HG03196 (cell line): ENCODE data around the gene PDE11A.
"Not testable (repeated sequence)": the region's sequence is repeated elsewhere in the genome, so short reads cannot be mapped to it uniquely, and the experiment has no call there.

ENCODE experiments used
- ATAC-seq: cut with Tn5 transposase; IDR thresholded peaks from one replicate; pipeline ENCODE4 v1.9.1; 2021; ENCODE audit not compliant: unreplicated experiment

Gene PDE11A

DNA sequence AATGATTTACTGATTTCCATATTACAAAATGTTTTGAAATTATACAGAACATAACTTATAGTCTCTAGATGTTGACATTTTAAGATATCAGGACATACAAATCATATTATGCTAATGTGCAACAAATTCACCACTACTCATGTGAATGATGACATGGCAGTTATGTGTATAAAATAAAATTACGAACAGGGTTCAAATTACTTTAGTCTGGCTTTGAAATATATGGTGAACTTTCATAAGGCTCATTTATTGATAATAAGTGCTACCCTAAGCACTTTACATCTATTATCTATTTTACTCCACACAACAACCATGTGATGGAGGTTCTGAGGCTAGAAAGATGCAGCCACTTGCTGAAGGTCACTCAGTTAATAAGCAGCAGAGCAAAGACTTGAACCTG lies 62.8 kb downstream of the PDE11A start:
- no peak for ATAC-seq

DNA sequence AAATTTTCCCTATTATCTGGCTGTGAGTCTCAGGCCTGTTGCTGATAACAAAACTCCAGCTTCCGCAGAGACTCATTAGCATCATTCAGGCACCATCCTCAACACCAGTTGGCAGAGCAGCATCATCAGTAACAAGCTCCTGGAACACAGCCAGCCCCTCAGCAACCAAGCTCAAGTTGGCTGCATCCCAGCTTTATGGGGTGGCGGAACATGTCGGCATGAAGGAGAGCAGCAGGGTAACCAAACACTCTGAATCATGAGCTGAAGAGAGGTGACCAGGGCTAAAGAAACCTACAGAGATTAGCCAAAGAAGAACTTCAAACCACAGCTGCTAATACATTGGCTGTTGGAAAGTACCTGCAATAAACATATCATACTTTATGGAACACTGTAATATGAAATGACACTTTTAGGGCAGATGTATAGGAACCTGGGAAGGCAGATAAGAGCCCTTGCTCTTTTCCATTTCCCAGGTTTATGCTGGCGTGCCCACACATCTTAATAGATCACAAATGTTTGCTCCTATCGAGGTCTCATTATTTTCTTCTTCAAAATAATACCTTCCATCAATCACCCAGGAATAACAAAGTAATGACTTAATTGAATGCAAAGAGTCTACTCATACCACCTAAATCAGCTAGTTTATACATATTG lies 63.8 kb downstream of the PDE11A start:
- ATAC-seq = no peak

DNA sequence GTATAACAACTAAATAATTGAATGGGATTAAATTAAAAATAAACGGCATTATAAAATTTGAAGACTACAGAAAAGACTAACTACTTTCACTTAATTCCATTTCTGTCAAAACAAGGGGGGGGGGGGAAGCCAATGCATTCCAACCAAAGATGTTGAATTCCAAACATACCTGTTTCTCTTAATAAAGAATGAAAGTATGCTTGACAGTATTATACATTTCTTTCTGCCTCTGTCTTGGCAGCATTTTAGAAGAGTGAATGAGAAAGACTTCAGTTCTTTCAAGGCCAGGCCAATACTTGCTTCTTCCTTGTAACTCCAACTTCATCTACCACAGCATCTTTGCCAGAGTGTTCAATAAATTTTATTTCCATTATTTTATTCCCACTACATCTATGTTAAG lies 65.9 kb downstream of the PDE11A start:
- ATAC-seq = no peak

DNA sequence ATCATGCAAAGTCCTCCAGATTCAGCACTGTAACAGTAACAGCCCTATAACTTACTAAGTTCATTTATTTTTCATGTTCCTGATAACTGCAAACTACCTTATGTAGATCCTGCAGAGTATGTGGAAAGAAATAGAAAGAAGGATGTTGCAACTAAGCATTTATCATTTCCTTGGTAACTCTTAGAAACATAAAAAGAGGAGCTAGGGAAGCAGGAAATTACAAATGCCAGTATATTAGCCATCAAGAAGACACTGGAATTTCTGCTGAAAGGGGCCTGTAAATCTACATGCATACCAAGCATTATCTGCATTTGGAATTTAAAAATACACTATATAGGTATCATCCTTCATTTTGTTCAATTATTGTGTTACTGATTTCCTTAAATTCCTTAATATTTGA lies 66.8 kb downstream of the PDE11A start:
- no peak for ATAC-seq

DNA sequence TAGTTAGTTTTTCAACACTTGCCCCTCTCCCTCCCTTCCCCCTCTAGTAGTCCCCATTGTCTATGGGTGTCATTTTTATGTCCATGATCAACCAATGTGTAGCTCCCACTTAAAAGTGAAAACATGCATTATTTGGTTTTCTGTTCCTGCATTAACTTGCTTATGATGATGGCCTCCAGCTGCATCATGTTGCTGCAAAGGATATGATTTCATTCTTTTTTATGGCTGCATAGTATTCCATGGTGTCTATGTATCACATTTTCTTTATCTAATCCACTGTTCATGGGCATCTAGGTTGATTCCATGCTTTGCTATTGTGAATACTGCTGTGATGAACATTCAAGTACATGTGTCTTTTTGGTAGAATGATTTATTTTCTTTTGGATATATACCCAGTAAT lies 70.5 kb downstream of the PDE11A start:
- ATAC-seq = no peak

DNA sequence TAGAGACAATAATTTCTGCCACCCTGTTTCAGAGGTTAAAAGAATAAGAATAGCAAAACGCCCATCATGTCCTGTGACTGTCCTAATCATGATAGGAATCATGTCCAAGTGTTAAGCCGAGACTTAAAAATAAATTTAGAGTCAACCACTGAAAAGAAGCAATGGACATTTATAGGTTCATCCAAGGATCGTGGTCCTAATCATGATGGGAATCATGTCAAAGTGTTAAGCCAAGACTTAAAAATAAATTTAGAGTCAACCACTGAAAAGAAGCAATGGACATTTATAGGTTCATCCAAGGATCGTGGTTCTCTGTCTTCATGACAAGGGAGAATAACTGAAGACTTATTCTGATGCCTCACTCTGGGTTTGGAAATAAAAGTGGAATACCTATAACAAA lies 73.6 kb downstream of the PDE11A start:
- ATAC-seq = no peak

DNA sequence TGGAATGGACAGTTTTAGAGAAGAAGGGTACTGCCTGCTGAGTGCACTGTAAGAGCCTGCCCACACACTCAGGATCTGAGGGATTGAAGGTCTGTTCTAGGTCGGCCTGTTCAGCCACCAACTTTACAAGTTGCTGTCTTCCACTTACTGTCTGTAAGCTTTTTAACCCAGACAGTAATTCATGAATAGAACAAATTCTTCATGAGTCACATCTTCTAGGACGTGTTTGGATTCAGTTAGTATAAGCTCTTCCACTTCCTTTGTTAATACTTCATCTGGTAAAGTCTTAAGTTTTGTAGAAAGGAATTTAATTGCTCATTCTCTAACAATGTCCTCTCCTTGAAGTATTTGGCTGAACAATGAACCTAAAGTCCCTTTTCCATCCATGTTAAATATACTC lies 74.6 kb downstream of the PDE11A start:
- no peak for ATAC-seq

DNA sequence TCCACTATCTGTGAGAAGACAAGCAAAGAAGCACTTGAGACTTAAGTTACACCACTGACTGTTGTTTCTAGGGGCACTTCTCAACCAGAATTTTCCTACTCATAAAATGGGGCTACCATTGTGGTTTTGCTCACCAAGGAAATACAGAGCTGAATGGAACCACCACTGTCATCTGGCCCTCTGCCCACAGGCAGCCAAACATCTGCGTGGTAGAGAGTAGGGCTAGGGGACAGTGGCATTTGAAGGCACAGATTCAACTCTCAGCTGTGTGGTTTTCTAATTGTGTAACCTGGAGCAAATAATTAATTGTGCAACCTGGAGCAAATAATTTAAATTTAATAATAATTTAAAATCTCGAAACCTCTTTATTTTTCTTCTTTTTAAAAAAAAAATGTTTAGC lies 79.6 kb downstream of the PDE11A start:
- no peak for ATAC-seq

DNA sequence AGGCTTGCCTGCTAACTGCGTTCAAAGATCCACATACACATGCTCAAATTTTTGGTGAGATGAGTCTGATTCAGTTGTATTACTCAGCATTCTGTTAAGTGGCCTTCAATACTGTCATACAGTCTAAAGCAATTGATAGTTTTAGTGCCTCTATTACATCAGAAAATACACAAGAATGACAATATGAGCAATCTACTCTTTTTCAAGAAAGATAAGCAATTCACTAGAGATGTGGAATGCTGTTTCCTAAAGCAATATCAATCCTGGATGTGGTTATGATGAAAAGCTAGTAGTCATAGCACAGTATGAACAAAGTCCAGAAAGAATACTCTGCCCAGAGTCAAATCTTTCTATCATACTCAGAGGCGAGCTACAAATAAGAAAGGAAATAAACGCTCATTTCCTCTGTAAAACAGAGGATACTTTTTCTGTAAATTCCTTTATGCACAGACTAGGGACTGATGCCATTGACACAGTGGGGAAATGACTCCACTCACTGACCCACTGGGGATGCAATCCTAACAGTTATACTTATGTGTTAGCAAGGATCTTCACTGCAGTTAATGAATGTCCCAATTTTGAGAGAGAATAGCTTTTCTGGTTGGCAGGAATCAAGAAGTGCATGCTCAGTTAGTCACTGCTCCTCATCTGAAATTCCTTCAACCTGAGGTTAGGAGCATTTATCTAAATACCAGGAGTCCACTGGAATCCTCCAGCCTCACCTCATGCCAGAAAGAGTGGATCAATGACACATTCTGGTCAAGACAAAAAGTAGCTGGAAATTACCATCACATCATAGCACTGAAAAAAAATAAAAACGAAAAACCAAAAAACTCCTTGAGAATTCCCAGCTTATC lies 83.3 kb downstream of the PDE11A start:
- no peak for ATAC-seq

DNA sequence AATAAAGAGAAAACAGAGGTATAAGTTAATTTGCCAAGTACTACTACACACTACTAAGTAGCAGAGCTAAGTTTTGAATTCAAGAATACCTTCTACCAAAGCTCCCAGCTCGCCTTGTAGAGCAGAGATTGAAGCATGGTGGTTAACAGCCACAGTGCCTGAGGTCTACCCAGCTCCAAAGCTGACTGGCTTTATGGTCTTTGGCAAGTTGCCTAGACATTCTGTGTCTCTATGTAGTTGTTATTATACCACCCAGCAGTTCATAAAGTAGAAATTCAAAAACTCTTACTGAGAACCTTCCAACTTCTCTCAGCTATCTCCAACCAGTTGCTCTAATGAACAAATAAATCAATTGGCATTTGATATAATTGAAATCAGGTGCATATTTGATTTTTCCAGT lies 87.8 kb downstream of the PDE11A start:
- no peak for ATAC-seq

DNA sequence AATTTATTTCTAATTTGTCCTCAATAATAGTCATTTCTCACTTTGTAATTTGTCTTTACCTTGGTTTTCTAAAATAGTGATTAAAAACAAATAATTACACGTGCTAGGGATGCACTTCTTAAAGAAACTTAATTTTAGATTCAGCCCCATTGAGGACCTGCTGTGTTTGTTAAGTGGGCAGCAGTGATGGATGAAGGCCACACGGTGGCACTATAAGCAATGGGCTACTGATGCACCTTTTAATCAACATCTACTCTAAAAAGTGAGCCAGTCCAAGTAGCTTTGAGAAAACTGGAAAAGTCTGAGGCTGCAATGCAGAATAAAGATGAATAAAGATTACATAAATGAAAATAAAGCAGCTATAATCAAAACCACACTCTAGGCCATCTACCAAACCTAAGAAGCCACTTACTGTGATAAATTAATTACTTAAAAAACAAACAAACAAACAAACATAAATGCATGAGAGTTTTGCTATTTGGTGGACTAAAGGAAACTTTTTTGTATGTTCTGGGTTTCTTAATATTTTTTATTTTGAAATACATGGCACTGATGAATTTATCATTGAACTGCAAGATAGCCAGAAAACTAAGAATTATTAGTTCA lies 89.3 kb downstream of the PDE11A start:
- ATAC-seq = no peak

DNA sequence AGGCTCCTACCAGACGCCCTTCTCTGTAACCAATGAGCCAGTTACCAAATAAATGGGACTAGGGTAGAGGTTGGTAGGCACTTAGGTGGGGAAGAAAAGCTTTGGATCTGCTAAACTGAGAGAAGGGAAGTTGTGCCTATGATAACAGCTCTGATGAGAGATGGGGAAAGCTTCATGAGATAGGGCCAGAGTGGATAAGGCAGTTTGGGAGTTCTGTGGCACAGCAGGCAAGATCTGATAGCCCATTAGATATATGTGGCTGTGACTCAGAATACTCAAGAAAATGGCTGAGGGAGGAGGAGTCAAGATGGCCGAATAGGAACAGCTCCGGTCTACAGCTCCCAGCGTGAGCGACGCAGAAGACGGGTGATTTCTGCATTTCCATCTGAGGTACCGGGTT lies 99.8 kb downstream of the PDE11A start:
- no peak for ATAC-seq

DNA sequence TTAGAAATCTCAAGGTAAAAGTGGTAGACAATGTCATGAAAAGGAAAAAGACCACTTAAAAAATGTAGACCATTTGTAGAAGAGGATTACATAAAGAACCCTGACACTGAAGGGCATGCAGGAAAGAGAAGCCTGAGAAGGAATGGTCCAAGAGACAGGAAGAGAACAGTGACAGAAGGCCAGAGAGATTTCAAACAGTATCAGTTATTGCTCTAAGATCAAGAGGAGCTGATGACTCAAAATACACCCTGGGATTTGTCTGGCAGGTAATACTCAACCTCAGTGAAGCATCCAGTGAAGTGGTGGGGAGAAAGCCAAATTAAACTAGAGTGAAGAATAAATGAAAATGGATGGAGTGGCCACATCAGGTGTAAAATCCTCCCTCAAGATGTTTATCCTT lies 100.5 kb downstream of the PDE11A start:
- no peak for ATAC-seq

DNA sequence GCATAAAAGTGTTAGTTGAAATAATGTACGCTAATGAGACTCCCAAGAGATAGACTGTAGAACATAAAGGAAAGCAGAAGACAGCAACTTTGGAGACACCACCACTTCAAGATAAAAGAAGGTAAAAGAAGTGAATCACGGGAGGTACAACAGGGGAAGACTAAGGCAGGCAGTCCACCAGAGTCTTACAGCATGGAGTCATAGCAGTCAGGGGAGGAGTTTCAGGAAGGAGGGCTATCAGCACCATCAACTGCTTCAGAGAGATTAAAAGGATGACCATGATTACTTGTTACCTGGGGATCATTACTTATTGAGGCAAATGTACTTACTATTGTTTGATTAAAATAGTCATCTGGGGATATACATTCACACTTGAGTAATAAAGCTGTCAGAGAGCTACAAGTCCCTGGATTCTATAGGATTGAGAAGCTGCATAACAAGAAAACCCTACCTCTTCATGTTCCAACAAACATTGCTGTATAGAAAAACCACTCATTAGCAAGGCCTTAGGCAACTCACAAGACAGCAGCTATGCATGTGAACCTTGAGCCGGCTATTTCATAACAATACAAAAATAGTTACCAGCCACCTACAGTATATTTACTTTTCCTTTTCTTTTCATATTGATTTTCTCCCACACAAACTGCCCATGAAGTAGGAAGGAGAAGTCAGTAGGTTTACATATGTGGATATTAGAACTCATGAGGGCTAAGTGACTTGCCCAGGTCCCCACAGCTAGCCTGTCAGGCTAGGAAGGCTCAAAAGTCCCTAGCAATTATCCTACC lies 101.7 kb downstream of the PDE11A start:
- ATAC-seq = no peak

DNA sequence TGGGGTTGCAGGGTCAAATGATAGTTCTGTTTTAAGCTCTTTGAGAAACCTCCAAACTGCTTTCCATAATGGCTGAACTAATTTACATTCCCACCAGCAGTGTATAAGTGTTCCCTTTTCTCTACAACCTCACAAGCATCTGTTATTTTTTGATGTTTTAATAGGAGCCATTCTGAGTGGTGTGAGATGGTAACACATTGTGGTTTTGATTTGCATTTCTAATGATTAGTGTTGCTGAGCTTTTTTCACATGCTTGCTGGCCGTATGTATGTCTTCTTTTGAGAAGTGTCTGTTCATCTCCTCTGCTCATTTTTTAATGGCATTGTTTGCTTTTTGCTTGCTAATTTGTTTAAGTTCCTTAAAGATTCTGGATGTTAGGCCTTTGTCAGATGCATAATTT lies 107.7 kb downstream of the PDE11A start:
- no peak for ATAC-seq

DNA sequence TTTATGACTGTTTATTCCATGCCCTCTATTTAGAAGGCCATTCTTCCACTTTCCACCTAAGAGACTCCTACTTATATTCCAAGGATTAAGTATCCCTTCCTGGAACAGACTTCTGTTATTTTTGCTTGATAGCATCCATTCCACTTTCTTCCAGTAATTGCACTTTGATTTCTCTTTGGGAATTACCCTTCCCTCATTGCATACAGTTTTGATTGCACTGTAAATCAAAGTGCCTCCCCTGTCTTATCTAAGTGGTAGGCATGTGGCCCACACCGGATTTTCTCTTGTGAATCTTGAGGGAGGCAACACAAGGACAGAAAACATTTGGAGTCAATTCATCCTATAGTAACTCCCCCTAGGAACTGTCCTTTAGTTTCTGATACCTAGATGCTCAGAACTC lies 120.4 kb downstream of the PDE11A start:
- no peak for ATAC-seq

DNA sequence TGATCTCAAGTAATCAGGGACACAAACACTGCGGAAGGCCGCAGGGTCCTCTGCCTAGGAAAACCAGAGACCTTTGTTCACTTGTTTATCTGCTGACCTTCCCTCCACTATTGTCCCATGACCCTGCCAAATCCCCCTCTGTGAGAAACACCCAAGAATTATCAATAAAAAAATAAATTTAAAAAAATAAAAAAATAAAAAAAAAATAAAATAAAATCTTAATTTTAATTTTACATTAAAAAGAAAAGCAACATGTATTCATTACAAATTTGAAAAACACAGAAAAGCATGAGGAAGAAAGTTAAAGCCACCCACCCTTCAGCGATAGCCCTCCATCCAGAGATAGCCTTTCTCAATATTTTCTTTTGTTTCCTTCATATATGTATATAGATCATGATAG lies 125.0 kb downstream of the PDE11A start:
- not testable (repeated sequence) for ATAC-seq

DNA sequence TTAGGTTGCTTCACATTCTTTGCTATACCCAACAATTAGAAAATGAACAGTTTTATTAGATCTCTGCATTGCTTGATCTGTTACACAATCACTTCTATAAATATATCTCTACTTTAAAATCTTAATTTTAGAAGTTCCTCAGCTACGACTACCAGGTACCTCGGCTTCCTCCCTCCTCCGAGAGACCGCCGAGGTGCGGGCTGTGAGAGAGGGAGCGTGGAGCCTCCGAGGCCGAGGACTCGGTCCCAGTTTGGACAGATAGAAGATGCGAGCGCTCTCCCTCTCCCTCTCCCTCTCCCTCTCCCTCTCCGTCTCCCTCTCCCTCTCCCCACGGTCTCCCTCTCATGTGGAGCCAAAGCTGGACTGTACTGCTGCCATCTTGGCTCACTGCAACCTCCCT lies 128.0 kb downstream of the PDE11A start:
- not testable (repeated sequence) for ATAC-seq

DNA sequence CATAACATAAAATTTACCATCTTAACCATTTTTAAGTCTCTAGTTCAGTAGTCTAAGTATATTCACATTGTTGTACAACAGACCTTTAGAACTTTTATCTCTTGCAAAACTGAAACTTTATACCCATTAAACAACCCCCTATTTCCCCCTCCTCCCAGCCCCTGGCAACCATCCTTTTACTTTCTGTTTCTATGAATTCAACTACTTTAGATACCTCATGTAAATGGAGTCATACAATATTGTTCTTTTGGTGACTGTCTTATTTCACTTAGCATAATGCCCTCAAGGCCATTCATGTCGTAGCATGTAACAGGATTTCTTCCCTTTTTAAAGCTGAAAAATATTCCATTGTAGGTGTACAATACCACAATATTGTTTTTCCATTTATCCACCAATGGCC lies 129.8 kb downstream of the PDE11A start:
- ATAC-seq = no peak

DNA sequence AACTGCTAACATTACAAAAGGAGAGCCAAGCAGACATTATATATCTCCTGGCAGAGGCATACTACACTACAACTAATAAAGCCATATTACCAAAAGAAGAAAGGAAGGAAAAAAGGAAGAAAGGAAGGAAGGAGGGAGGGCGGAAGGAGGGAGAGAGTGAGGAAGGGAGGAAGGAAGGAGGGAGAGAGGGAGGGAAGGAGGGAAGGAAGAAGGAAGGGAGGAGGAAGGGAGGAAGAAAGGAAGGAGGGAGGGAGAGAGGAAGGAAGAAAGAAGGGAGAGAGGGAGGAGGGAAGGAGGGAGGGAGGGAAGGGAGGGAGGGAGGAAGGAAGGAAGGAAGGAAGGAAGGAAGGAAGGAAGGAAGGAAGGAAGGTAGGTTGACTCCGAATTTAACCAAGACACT lies 133.4 kb downstream of the PDE11A start:
- no peak for ATAC-seq

DNA sequence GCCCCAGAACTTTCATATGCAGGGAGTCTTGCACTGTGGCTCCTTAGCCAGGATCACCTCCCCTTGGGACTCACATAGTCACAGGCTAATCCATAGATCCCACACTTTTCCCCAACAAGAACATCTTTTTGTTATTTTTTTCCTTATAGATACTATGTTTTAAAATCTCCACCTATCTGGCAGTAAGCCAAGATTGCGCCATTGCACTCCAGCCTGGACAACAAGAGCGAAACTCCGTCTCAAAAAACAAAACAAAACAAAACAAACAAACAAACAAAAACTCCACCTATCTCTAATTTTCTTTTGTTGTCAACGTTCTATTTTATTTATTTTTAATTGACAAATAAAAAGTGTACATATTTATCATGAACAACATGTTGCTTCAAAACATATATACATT lies 141.7 kb downstream of the PDE11A start:
- ATAC-seq = no peak
